Fibroblast of pulmonary artery (primary cell): Measurements from ENCODE around the gene GPC5.

Source experiments
- DNase-seq: peaks from one replicate; pipeline ENCODE4 v3.0.0-alpha.2; 2010; ENCODE audit warnings: low read depth
- H3K4me3 ChIP-seq: replicated peaks from 2 replicates; pipeline ENCODE4 v1.5.1; 2011; ENCODE audit warnings: low read depth, mild to moderate bottlenecking, control low read depth, low read length, moderate library complexity
- CTCF ChIP-seq: IDR thresholded peaks from 2 replicates; pipeline ENCODE4 v1.5.1; 2011; ENCODE audit warnings: mild to moderate bottlenecking, control low read depth, low read length, inconsistent platforms; ENCODE audit errors: missing control alignments

GPC5 gene

GRCh38 chr13:92224052-92224821, 825.8 kb downstream of the GPC5 start:
- no peak overlapping the region for H3K4me3 ChIP-seq
- peak; percentile 97 for DNase-seq
- no peak for TF ChIP-seq CTCF

GRCh38 chr13:92224825-92225224, 826.4 kb downstream of the GPC5 start:
- DNase-seq, result peak; percentile 69
- peak overlapping the region; percentile 21 for H3K4me3 ChIP-seq
- TF ChIP-seq CTCF, result no peak

- no peak for DNase-seq
- no peak overlapping the region for H3K4me3 ChIP-seq
- no peak for TF ChIP-seq CTCF
These were observed 827.4 kb downstream of the GPC5 start for GRCh38 chr13:92225861-92226260.

- DNase-seq, result no peak
- no peak for TF ChIP-seq CTCF
These were observed 834.5 kb downstream of the GPC5 start for GRCh38 chr13:92232871-92233270.

GRCh38 chr13:92251671-92252210, 853.3 kb downstream of the GPC5 start:
- no peak for TF ChIP-seq CTCF
- no peak overlapping the region for H3K4me3 ChIP-seq

More at GRCh38 chr13:92232871-92233270, 834.5 kb downstream of the GPC5 start:
- no peak overlapping the region for H3K4me3 ChIP-seq

GRCh38 chr13:92255526-92255925, 857.1 kb downstream of the GPC5 start:
- no peak overlapping the region for H3K4me3 ChIP-seq
- TF ChIP-seq CTCF, result no peak
- peak; percentile 14 for DNase-seq

More at GRCh38 chr13:92251671-92252210, 853.3 kb downstream of the GPC5 start:
- DNase-seq, result no peak
